Neuronal stem cell (in vitro differentiated cells): ENCODE data around the gene PLEKHA6.

ENCODE experiments used
- DNase-seq: peaks from one replicate; pipeline ENCODE4 v3.0.0-alpha.2; 2013; ENCODE audit warnings: low spot score
- H2AFZ ChIP-seq: one replicate; pipeline ENCODE4 v1.6.1; 2013; ENCODE audit warnings: mild to moderate bottlenecking, low read length, inconsistent platforms
- H2AK5ac ChIP-seq: 2 replicates; pipeline ENCODE4 v1.6.1; 2013; ENCODE audit warnings: low read depth, mild to moderate bottlenecking, inconsistent platforms, low read length, moderate library complexity, mixed read lengths
- H2BK120ac ChIP-seq: 2 replicates; pipeline ENCODE4 v1.6.1; 2013; ENCODE audit warnings: low read depth, mild to moderate bottlenecking, inconsistent platforms, low read length, moderate library complexity, mixed read lengths
- H2BK12ac ChIP-seq: one replicate; pipeline ENCODE4 v1.6.1; 2013; ENCODE audit warnings: low read length, inconsistent platforms
- H2BK15ac ChIP-seq: 2 replicates; pipeline ENCODE4 v1.6.1; 2013; ENCODE audit warnings: mild to moderate bottlenecking, low read length, inconsistent platforms, mixed read lengths
- H2BK5ac ChIP-seq: one replicate; pipeline ENCODE4 v1.6.1; 2013; ENCODE audit warnings: inconsistent platforms, mild to moderate bottlenecking, low read length, moderate library complexity
- H3K14ac ChIP-seq: one replicate; pipeline ENCODE4 v1.6.1; 2013; ENCODE audit warnings: low read length, inconsistent platforms
- H3K18ac ChIP-seq: 2 replicates; pipeline ENCODE4 v1.6.1; 2013; ENCODE audit warnings: low read length, inconsistent platforms
- H3K23ac ChIP-seq: 2 replicates; pipeline ENCODE4 v1.6.1; 2013; ENCODE audit warnings: low read depth, mild to moderate bottlenecking, mixed read lengths, low read length, inconsistent platforms; ENCODE audit not compliant: poor library complexity
- H3K27ac ChIP-seq: replicated peaks from 3 replicates; pipeline ENCODE4 v1.5.1; 2013; ENCODE audit warnings: low read length, inconsistent platforms
- H3K27me3 ChIP-seq, 3 experiments: 2 replicates each; pipeline ENCODE4 v1.6.1; 2013; ENCODE audit warnings: low read length in 3 of 3, mild to moderate bottlenecking in 2 of 3, inconsistent platforms in 1 of 3, low read depth in 1 of 3, mixed read lengths in 1 of 3, moderate library complexity in 1 of 3; ENCODE audit not compliant: control insufficient read depth in 3 of 3, insufficient read depth in 3 of 3
- H3K36me3 ChIP-seq, 2 donors: replicated peaks in 1 of 2; 2 replicates each; pipeline ENCODE4 v1.6.1; 2013; ENCODE audit warnings: low read length in 2 of 2; ENCODE audit not compliant: control insufficient read depth in 2 of 2, insufficient read depth in 2 of 2
- H3K4ac ChIP-seq: 2 replicates; pipeline ENCODE4 v1.6.1; 2013; ENCODE audit warnings: inconsistent platforms, mild to moderate bottlenecking, low read length, moderate library complexity
- H3K4me1 ChIP-seq, 2 donors: 1 replicate in 1 of 2; 2 replicates in 1 of 2; pipeline ENCODE4 v1.6.1; 2013; ENCODE audit warnings: low read length in 2 of 2, low read depth in 1 of 2; ENCODE audit not compliant: control insufficient read depth in 2 of 2, insufficient read depth in 1 of 2
- H3K4me2 ChIP-seq: one replicate; pipeline ENCODE4 v1.6.1; 2013; ENCODE audit warnings: mild to moderate bottlenecking, low read length, inconsistent platforms; ENCODE audit not compliant: insufficient read depth, poor library complexity, severe bottlenecking
- H3K4me3 ChIP-seq, 2 donors: 2 replicates each; pipeline ENCODE4 v1.5.1; 2013; ENCODE audit warnings: low read length in 2 of 2, mild to moderate bottlenecking in 2 of 2, inconsistent platforms in 1 of 2, moderate library complexity in 1 of 2
- H3K79me1 ChIP-seq: one replicate; pipeline ENCODE4 v1.6.1; 2013; ENCODE audit warnings: low read depth, mild to moderate bottlenecking, inconsistent platforms, low read length, moderate library complexity
- H3K9ac ChIP-seq: one replicate; pipeline ENCODE4 v1.6.1; 2013; ENCODE audit warnings: mild to moderate bottlenecking, low read depth, low read length, inconsistent platforms; ENCODE audit not compliant: poor library complexity
- H3K9me3 ChIP-seq, 2 donors: replicated peaks in 1 of 2; 2 replicates each; pipeline versions ENCODE3 to v1.6.1; 2013; ENCODE audit warnings: low read length in 2 of 2, mild to moderate bottlenecking in 2 of 2, inconsistent platforms in 1 of 2, low read depth in 1 of 2, mixed read lengths in 1 of 2, moderate library complexity in 1 of 2; ENCODE audit not compliant: control insufficient read depth in 2 of 2, insufficient read depth in 1 of 2
- H4K8ac ChIP-seq: one replicate; pipeline ENCODE4 v1.6.1; 2013; ENCODE audit warnings: low read depth, mild to moderate bottlenecking, inconsistent platforms, low read length, moderate library complexity
- H4K91ac ChIP-seq: one replicate; pipeline ENCODE4 v1.6.1; 2013; ENCODE audit warnings: low read length, low read depth, mild to moderate bottlenecking, inconsistent platforms; ENCODE audit not compliant: poor library complexity
- WGBS, 2 donors: extraction: QIAGEN DNeasy Blood & Tissue Kit; methylation state at CpG; one replicate each; pipeline ENCODE4 v1.1.7; 2013; ENCODE audit warnings: missing lambda C conversion rate in 2 of 2, mixed read lengths in 1 of 2; ENCODE audit not compliant: insufficient read length in 2 of 2, insufficient replicate concordance in 1 of 2; ENCODE audit errors: extremely low coverage in 2 of 2; 5-methylcytosine and 5-hydroxymethylcytosine counted together

Gene PLEKHA6

GRCh38 chr1:204192046-204192445 is 167.7 kb downstream of the PLEKHA6 start:
- Histone ChIP-seq H3K4me2 (no peak overlapping the region), H3K79me1 (peaks cover 2% of the 10 kb centered on the region), H2BK12ac (no peak overlapping the region), H3K27ac (no peak overlapping the region), H3K18ac (no peak overlapping the region), H2BK120ac (no peak overlapping the region), H4K91ac (no peak overlapping the region), H3K27me3 (peaks cover 0 to 77% (median 21%) of the 10 kb centered on the region in 3 experiments), H3K14ac (no peak overlapping the region), H2AK5ac (no peak overlapping the region), H3K4me3 (no peak overlapping the region), H2AFZ (no peak overlapping the region), H2BK15ac (no peak overlapping the region), H3K4me1 (peaks cover 4 to 7% of the 10 kb centered on the region in 2 donors), H3K4ac (no peak overlapping the region), H3K9me3 (peaks cover 0 to 4% of the 10 kb centered on the region in 2 donors), H4K8ac (no peak overlapping the region), H3K9ac (no peak overlapping the region), H3K23ac (no peak overlapping the region), H2BK5ac (no peak overlapping the region), H3K36me3 (no peaks in the 10 kb centered on the region)
- no peak for DNase-seq
- WGBS, 2 donors = no CpG with 5 or more reads among the region's 2 CpGs

DNA sequence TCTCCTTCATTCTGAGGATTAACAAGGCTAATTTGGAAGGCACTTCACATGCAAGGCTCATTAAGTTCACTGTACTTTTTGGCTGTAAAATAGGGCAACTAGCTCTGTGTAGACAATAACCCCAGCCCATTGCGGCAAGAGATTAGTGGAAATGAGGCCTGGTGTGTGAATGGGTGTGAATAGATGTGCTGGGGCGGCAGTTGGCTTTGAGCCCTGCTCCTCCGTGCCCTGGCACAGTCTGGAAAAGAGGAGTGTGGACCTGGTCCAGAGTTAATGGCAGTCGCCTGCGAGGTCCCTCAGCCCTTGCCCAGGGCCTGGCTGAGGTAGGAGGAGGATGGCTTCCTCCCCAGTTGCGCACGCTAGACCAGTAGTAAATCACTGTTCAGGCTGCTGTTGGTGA is 168.3 kb downstream of the PLEKHA6 start:
- no peak overlapping the region for H3K27ac ChIP-seq
- no peak overlapping the region for H3K14ac ChIP-seq
- no peak overlapping the region for H2AFZ ChIP-seq
- peaks cover 0 to 4% of the 10 kb centered on the region in 2 donors for H3K9me3 ChIP-seq
- no peak overlapping the region for H2BK15ac ChIP-seq
- no peak for DNase-seq
- H3K4me2 ChIP-seq = no peak overlapping the region
- H2BK5ac ChIP-seq = no peak overlapping the region
- H3K9ac ChIP-seq = no peak overlapping the region
- H3K36me3 ChIP-seq = no peaks in the 10 kb centered on the region
- H4K91ac ChIP-seq = no peak overlapping the region
- H3K4ac ChIP-seq = no peak overlapping the region
- H3K23ac ChIP-seq = no peak overlapping the region
- H3K4me3 ChIP-seq = no peak overlapping the region
- WGBS, 2 donors = no CpG with 5 or more reads among the region's 7 CpGs
- no peak overlapping the region for H2BK120ac ChIP-seq
- H3K27me3 ChIP-seq = peaks cover 0 to 77% (median 21%) of the 10 kb centered on the region in 3 experiments
- H3K18ac ChIP-seq = no peak overlapping the region
- H3K4me1 ChIP-seq = peaks cover 4 to 7% of the 10 kb centered on the region in 2 donors
- no peak overlapping the region for H2BK12ac ChIP-seq
- H2AK5ac ChIP-seq = no peak overlapping the region
- no peak overlapping the region for H4K8ac ChIP-seq
- H3K79me1 ChIP-seq = peaks cover 2% of the 10 kb centered on the region

DNA sequence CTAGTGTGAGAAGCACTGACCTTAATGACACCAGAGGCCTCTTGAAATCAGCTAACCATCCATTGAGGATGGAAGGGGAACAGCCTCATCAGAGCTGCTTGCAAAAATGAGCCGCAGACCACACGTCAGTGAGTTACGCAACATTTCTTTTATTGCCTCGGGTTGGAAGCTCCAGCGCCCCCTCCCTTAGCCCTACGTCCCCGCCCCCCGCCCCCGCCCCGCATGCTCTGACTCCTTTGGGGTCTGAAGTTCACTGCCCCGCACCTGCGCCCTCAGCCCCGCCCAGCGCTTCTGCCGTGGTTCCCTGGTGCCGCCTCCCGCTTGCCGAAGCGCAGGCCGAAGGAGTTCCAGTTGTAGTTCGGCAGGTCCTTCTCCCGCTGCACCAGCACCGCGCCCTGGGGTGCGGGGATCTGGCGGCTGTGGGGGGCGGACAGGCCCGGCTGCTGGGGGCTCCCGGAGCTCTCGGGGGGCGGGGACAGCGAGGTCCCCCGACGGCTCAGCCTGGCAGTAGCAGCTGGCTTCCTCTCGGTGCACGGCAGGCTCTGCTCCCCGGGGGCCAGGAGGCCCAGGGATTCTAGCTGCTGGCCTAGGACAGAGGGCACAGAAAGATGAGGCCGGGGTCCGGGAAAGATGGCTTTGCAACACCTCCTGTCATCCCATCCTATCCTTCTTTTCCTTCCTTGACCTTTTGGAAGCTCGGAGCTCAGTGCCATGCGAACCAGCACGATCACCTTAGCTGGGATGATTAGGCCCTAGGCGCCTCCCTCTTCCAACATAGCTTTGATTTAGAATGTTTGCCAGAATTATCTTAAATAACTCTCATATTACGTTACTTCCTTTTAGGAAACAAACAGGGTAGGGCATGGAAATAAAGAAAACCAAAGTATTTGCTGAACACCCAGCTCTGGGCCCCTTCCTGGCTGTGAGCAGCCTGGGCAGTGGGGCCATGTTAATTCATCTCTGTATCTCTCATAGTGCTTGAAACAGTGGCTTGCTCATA is 169.2 kb downstream of the PLEKHA6 start:
- no peak overlapping the region for H3K9ac ChIP-seq
- H2BK12ac ChIP-seq = no peak overlapping the region
- H2AK5ac ChIP-seq = no peak overlapping the region
- DNase-seq = no peak
- H3K4ac ChIP-seq = no peak overlapping the region
- H3K18ac ChIP-seq = peak overlapping the region; percentile 33
- H3K36me3 ChIP-seq = no peaks in the 10 kb centered on the region
- H2AFZ ChIP-seq = peak overlapping the region; percentile 76
- no peak overlapping the region for H2BK5ac ChIP-seq
- no peak overlapping the region for H3K27ac ChIP-seq
- H3K23ac ChIP-seq = no peak overlapping the region
- no peak overlapping the region for H4K8ac ChIP-seq
- H3K27me3 ChIP-seq = peaks cover 0 to 68% (median 21%) of the 10 kb centered on the region in 3 experiments
- peaks cover 0 to 4% of the 10 kb centered on the region in 2 donors for H3K9me3 ChIP-seq
- no peak overlapping the region for H3K4me3 ChIP-seq
- H3K14ac ChIP-seq = no peak overlapping the region
- H2BK15ac ChIP-seq = no peak overlapping the region
- peaks cover 2% of the 10 kb centered on the region for H3K79me1 ChIP-seq
- no CpG with 5 or more reads among the region's 44 CpGs for WGBS, 2 donors
- no peak overlapping the region for H4K91ac ChIP-seq
- no peak overlapping the region for H2BK120ac ChIP-seq
- peaks cover 4 to 5% of the 10 kb centered on the region in 2 donors for H3K4me1 ChIP-seq
- H3K4me2 ChIP-seq = peak overlapping the region; percentile 28

- Histone ChIP-seq H3K14ac (no peak overlapping the region), H3K9ac (no peak overlapping the region), H2BK12ac (no peak overlapping the region), H2BK15ac (no peak overlapping the region), H2AFZ (no peak overlapping the region), H3K4ac (no peak overlapping the region), H3K27ac (no peak overlapping the region), H3K79me1 (no peaks in the 10 kb centered on the region), H3K4me3 (no peak overlapping the region), H3K9me3 (no peaks in the 10 kb centered on the region), H3K4me2 (no peak overlapping the region), H2BK120ac (no peak overlapping the region), H3K27me3 (peaks cover 0 to 66% (median 17%) of the 10 kb centered on the region in 3 experiments), H4K8ac (no peak overlapping the region), H4K91ac (no peak overlapping the region), H3K4me1 (peaks cover 0 to 1% of the 10 kb centered on the region in 2 donors), H2BK5ac (no peak overlapping the region), H2AK5ac (no peak overlapping the region), H3K23ac (no peak overlapping the region), H3K18ac (no peak overlapping the region), H3K36me3 (no peaks in the 10 kb centered on the region)
- WGBS, 2 donors = no CpG with 5 or more reads among the region's 11 CpGs
- no peak for DNase-seq
These were observed 170.6 kb downstream of the PLEKHA6 start for GRCh38 chr1:204188959-204189639.
